Measurements from ENCODE around the gene SLC30A2. TPM values are rescaled to one million over a fixed set of nuclear protein-coding genes. Genes with fewer than 3 reads are reported as not detected.

Gene SLC30A2
- total RNA-seq, 1 donor from 2014 or later = not detected

GRCh38 chr1:26031196-26031595 is 14.7 kb downstream of the SLC30A2 start:
- Histone ChIP-seq H3K36me3 (ENCODE audit: control insufficient read depth, insufficient read depth, low read length) (no peaks in the 10 kb centered on the region), H3K27me3 (ENCODE audit: control insufficient read depth, insufficient read depth, low read length) (peaks cover 6% of the 10 kb centered on the region), H3K4me3 (ENCODE audit: low read depth, low read length) (no peak overlapping the region)
- no peak for TF ChIP-seq CTCF (IDR thresholded peaks at IDR 0.05; ENCODE audit: insufficient read depth, low read length, severe bottlenecking)
- no peak for FAIRE-seq
- no peak for DNase-seq (ENCODE audit: low read depth)

- TF ChIP-seq CTCF (IDR thresholded peaks at IDR 0.05; ENCODE audit: insufficient read depth, low read length, severe bottlenecking) = no peak
- H3K27me3 ChIP-seq (ENCODE audit: control insufficient read depth, insufficient read depth, low read length) = peaks cover 6% of the 10 kb centered on the region
- no peaks in the 10 kb centered on the region for H3K36me3 ChIP-seq (ENCODE audit: control insufficient read depth, insufficient read depth, low read length)
- no peak for DNase-seq (ENCODE audit: low read depth)
- no peak overlapping the region for H3K4me3 ChIP-seq (ENCODE audit: low read depth, low read length)
- no peak for FAIRE-seq
Observed at GRCh38 chr1:26029864-26030481, 15.9 kb downstream of the SLC30A2 start.

GRCh38 chr1:26029054-26029863 is 16.7 kb downstream of the SLC30A2 start:
- FAIRE-seq (no peak), DNase-seq (ENCODE audit: low read depth) (no peak)
- Histone ChIP-seq H3K36me3 (ENCODE audit: control insufficient read depth, insufficient read depth, low read length) (no peaks in the 10 kb centered on the region), H3K27me3 (ENCODE audit: control insufficient read depth, insufficient read depth, low read length) (peaks cover 2% of the 10 kb centered on the region), H3K4me3 (ENCODE audit: low read depth, low read length) (no peak overlapping the region)
- no peak for TF ChIP-seq CTCF (IDR thresholded peaks at IDR 0.05; ENCODE audit: insufficient read depth, low read length, severe bottlenecking)

- Histone ChIP-seq H3K36me3 (ENCODE audit: control insufficient read depth, insufficient read depth, low read length) (no peaks in the 10 kb centered on the region), H3K27me3 (ENCODE audit: control insufficient read depth, insufficient read depth, low read length) (peaks cover 2% of the 10 kb centered on the region), H3K4me3 (ENCODE audit: low read depth, low read length) (no peak overlapping the region)
- DNase-seq (ENCODE audit: low read depth) (no peak), FAIRE-seq (no peak)
- no peak for TF ChIP-seq CTCF (IDR thresholded peaks at IDR 0.05; ENCODE audit: insufficient read depth, low read length, severe bottlenecking)
Observed at GRCh38 chr1:26028490-26028980, 17.4 kb downstream of the SLC30A2 start.

- no peak for DNase-seq (ENCODE audit: low read depth)
- peaks cover 2% of the 10 kb centered on the region for H3K27me3 ChIP-seq (ENCODE audit: control insufficient read depth, insufficient read depth, low read length)
- H3K36me3 ChIP-seq (ENCODE audit: control insufficient read depth, insufficient read depth, low read length) = no peaks in the 10 kb centered on the region
- no peak for TF ChIP-seq CTCF (IDR thresholded peaks at IDR 0.05; ENCODE audit: insufficient read depth, low read length, severe bottlenecking)
- H3K4me3 ChIP-seq (ENCODE audit: low read depth, low read length) = no peak overlapping the region
- FAIRE-seq = no peak
Observed at GRCh38 chr1:26027716-26028489, 18.0 kb downstream of the SLC30A2 start.

All from bronchial epithelial cell (primary cell).